Breast epithelium (tissue), 4 donors: Measurements from ENCODE around the gene VSIR. TPM values are rescaled to one million over a fixed set of nuclear protein-coding genes. Genes with fewer than 3 reads are reported as not detected.

Experiments
- DNase-seq, 2 donors: peaks; one replicate each; pipeline ENCODE4 v3.0.0-alpha.2; 2019; ENCODE audit warnings: low spot score in 2 of 2
- H3K27ac ChIP-seq, 2 donors: fragments of 200-600 bp; sonication (generic) in 1 of 2; one replicate each; pipeline ENCODE4 v1.5.1; 2016 to 2019; ENCODE audit warnings: mild to moderate bottlenecking in 1 of 2
- H3K27me3 ChIP-seq, 2 donors: fragments of 200-600 bp; sonication (generic) in 1 of 2; one replicate each; pipeline versions ENCODE4 v1.5.1 to v1.6.0; 2017 to 2019; ENCODE audit warnings: control low read depth in 1 of 2, mild to moderate bottlenecking in 1 of 2
- H3K36me3 ChIP-seq: fragments of 200-600 bp; one replicate; pipeline ENCODE4 v1.5.1; 2019
- H3K4me1 ChIP-seq, 2 donors: fragments of 200-600 bp; sonication (generic); one replicate each; pipeline ENCODE4 v1.5.1; 2016 to 2019; ENCODE audit warnings: control low read depth in 1 of 2
- H3K4me3 ChIP-seq, 3 donors: fragments of 200-600 bp; sonication (generic); 1 replicate in 2 of 3; 2 replicates in 1 of 3; pipeline ENCODE4 v1.5.1; 2016 to 2019; ENCODE audit warnings: mild to moderate bottlenecking in 3 of 3, moderate library complexity in 2 of 3
- H3K9me3 ChIP-seq, 2 donors: fragments of 200-600 bp; sonication (generic) in 1 of 2; one replicate each; pipeline ENCODE4 v1.5.1; 2016 to 2019; ENCODE audit warnings: control low read depth in 1 of 2
- POLR2A ChIP-seq: fragments of 450-650 bp; IDR thresholded peaks from one replicate; pipeline ENCODE4 v1.6.1; 2016; ENCODE audit warnings: antibody characterized with exemption, mild to moderate bottlenecking, moderate library complexity
- POLR2AphosphoS5 ChIP-seq, 3 donors: sonication (generic); formaldehyde crosslinking; IDR thresholded peaks; one replicate each; pipeline ENCODE4 v1.6.1; 2017; ENCODE audit warnings: antibody characterized with exemption in 3 of 3
- intact Hi-C: fragments of 100-400 bp; cut with DNase I; formaldehyde crosslinking; loops from one replicate; pipeline ENCODE4 v1.15.1; 2023; ENCODE audit warnings: low total_unique reads
- total RNA-seq, 3 donors: library from RNA; depleted of rRNA; stranded (reverse); fragments of >200 nt; gene quantifications; one replicate each; pipeline ENCODE4 v1.1.0, GENCODE V29; 2016
- TF ChIP-seq, protein P1 (sequence below), 3 donors: fragments of 450-650 bp; IDR thresholded peaks; one replicate each; pipeline ENCODE4 v1.5.1; 2016 to 2017; ENCODE audit warnings: antibody characterized with exemption in 3 of 3, mild to moderate bottlenecking in 3 of 3, moderate library complexity in 3 of 3

Gene VSIR
- total RNA-seq, 3 donors from 2014 or later: 33.4 to 58.7 (median 34.7) TPM

DNA sequence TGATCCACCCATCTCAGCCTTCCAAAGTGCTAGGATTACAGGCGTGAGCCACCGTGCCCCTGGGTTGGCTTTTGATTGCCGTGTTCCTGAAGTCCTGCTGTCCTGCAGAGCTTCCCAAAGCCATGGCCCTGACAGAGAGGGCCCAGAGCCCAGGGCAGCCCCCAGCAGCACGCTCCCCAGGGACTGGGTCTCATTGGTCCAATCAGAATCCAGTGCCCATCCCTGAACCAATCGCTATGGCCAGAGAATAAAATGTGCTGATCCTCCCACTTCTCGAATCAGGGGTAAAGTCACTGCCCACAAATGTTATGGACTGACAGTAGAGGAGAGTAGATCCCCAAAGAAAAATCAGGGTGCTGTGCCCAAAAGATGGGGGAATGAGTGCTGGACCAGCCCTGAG lies 48.8 kb downstream of the VSIR start:
- Histone ChIP-seq H3K27ac (no peak overlapping the region), H3K27me3 (no peaks in the 10 kb centered on the region), H3K4me1 (peaks cover 11 to 24% of the 10 kb centered on the region in 2 donors), H3K4me3 (no peak overlapping the region), H3K36me3 (no peaks in the 10 kb centered on the region), H3K9me3 (no peaks in the 10 kb centered on the region)
- DNase-seq: no peak
- TF ChIP-seq, protein P1, sequence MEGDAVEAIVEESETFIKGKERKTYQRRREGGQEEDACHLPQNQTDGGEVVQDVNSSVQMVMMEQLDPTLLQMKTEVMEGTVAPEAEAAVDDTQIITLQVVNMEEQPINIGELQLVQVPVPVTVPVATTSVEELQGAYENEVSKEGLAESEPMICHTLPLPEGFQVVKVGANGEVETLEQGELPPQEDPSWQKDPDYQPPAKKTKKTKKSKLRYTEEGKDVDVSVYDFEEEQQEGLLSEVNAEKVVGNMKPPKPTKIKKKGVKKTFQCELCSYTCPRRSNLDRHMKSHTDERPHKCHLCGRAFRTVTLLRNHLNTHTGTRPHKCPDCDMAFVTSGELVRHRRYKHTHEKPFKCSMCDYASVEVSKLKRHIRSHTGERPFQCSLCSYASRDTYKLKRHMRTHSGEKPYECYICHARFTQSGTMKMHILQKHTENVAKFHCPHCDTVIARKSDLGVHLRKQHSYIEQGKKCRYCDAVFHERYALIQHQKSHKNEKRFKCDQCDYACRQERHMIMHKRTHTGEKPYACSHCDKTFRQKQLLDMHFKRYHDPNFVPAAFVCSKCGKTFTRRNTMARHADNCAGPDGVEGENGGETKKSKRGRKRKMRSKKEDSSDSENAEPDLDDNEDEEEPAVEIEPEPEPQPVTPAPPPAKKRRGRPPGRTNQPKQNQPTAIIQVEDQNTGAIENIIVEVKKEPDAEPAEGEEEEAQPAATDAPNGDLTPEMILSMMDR (IDR thresholded peaks at IDR 0.05): no peak
- TF ChIP-seq POLR2AphosphoS5 (IDR thresholded peaks at IDR 0.05) (no peak), POLR2A (no peak)
- intact Hi-C loops: no loop called here

DNA sequence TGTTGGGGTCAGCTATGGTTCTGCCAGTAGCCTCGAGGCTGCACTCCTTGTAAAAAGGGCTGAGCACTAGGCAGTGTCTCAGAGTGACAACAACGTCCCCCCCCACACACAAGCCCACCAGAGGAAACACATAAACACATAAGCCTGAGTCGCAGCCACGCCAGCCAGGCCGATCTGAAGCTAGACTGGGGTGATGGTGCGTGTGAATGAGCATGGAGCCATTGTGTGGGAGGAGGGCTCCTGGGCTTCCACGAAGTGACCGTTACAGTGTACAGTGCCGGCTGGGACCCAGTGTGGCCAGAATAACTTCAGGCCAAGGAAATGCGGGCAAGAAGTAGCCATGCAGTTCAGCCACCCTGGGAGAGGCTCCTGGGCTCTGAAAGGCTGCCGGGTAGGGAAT lies 50.0 kb downstream of the VSIR start:
- TF ChIP-seq POLR2A (no peak), POLR2AphosphoS5 (IDR thresholded peaks at IDR 0.05) (no peak)
- TF ChIP-seq, protein P1 (IDR thresholded peaks at IDR 0.05): no peak
- Histone ChIP-seq H3K27ac (no peak overlapping the region), H3K4me1 (peaks cover 11 to 13% of the 10 kb centered on the region in 2 donors), H3K4me3 (no peak overlapping the region), H3K27me3 (no peaks in the 10 kb centered on the region), H3K9me3 (no peaks in the 10 kb centered on the region), H3K36me3 (no peaks in the 10 kb centered on the region)
- DNase-seq: no peak
- intact Hi-C loops: no loop called here

DNA sequence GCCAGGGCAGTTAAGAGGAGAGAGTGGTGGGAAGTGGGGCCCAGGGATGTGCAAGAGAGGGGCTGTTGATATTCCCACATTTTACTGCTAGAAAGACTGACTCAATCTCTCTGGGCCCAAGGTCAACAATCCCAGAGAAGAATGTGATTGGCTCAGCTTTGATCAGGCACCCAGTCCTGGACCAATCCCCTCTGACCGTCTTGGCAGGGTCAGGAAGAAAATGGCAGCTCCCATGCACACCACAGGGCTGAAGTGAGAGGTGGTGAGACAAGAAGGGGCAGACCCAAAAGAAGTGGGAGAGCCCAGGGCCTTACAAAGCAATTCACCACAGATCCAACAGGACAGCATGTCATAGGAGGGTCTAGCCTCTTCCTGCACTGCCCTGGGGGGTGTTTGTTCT lies 50.5 kb downstream of the VSIR start:
- intact Hi-C loops: no loop called here
- no peaks in the 10 kb centered on the region for H3K9me3 ChIP-seq
- no peaks in the 10 kb centered on the region for H3K27me3 ChIP-seq
- no peaks in the 10 kb centered on the region for H3K36me3 ChIP-seq
- H3K4me3 ChIP-seq: no peak overlapping the region
- H3K4me1 ChIP-seq: peaks cover 9 to 12% of the 10 kb centered on the region in 2 donors
- DNase-seq: no peak
- TF ChIP-seq, protein P1 (IDR thresholded peaks at IDR 0.05): no peak
- TF ChIP-seq POLR2A (no peak), POLR2AphosphoS5 (IDR thresholded peaks at IDR 0.05) (no peak)
- H3K27ac ChIP-seq: no peak overlapping the region

DNA sequence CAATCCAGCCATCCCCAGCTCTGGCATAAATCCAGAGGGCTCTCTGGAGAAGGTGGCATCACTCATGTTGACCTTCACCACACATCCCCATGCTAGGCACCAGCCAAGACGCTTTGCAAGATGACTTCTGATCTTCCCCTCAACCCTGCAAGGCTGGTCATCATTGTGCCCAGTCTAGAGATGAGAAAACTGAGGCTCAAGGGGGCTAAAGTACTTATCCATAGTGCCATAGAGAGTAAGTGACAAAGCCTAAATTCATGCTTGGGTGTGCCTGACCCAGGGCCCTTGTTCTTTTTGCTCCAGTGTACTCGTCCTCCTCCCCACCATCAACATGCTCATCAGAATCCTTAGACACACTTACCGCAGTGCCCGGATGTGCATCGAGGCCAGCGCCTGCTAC lies 52.0 kb downstream of the VSIR start:
- H3K4me1 ChIP-seq: no peaks in the 10 kb centered on the region

DNA sequence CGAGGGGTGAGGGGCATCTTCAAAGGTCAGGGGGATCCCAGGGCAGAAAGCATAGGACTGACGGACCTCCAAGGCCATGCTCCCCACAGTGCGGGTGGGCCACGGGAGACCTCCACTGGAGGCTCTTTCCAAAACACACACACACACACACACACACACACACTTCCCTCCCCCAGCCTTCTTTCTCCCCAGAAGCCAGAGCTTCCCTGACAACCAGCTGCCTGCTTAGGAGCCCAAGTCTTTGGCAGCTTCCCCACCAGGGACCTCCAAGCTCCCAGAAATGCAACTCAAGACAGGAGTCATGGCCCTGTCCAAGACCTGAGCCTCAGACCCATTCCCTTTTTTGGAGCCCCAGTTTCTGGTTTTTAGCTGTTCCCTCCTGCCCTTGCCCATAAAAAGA lies 53.0 kb downstream of the VSIR start:
- TF ChIP-seq POLR2A: no peak
- TF ChIP-seq, protein P1 (IDR thresholded peaks at IDR 0.05): no peak
- TF ChIP-seq POLR2AphosphoS5 (IDR thresholded peaks at IDR 0.05): no peak
- peak overlapping the region in 1 of 2 donors; percentile 32 for H3K27ac ChIP-seq
- peaks cover 2 to 7% of the 10 kb centered on the region in 2 donors for H3K4me1 ChIP-seq
- H3K27me3 ChIP-seq: no peaks in the 10 kb centered on the region
- no peak for DNase-seq
- no peak overlapping the region for H3K4me3 ChIP-seq
- H3K9me3 ChIP-seq: no peaks in the 10 kb centered on the region
- no peaks in the 10 kb centered on the region for H3K36me3 ChIP-seq
- intact Hi-C loops: no loop called here

More for the DNA sequence above, 52.0 kb downstream of the VSIR start:
- Histone ChIP-seq H3K9me3 (no peaks in the 10 kb centered on the region), H3K27ac (no peak overlapping the region), H3K27me3 (no peaks in the 10 kb centered on the region), H3K36me3 (no peaks in the 10 kb centered on the region), H3K4me3 (no peak overlapping the region)
- TF ChIP-seq POLR2AphosphoS5 (IDR thresholded peaks at IDR 0.05) (no peak), POLR2A (no peak)
- TF ChIP-seq, protein P1 (IDR thresholded peaks at IDR 0.05): no peak
- no peak for DNase-seq
- intact Hi-C loops: no loop called here
